ENCODE measurements around the gene SCUBE1.

DNA sequence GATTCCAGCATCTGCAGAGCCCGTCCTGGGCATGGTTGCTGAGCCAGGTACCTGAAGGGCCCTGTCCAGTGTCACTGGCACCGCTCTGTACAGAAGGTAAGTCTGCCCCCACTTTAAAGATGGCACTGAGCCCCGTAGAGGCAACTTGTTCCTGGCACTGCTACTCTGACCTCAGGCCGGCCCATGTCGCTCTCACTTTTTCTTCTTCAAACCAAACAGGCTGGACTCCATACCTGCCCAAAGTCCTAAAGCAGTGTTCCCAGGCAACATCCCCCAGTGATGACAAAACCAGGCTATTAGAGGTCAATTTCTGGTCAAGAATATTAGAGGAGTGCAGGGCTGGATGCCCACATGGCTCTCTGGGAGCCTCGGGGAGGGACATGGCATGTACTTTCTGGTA lies 109.6 kb downstream of the SCUBE1 start:
- TF ChIP-seq, protein P1, sequence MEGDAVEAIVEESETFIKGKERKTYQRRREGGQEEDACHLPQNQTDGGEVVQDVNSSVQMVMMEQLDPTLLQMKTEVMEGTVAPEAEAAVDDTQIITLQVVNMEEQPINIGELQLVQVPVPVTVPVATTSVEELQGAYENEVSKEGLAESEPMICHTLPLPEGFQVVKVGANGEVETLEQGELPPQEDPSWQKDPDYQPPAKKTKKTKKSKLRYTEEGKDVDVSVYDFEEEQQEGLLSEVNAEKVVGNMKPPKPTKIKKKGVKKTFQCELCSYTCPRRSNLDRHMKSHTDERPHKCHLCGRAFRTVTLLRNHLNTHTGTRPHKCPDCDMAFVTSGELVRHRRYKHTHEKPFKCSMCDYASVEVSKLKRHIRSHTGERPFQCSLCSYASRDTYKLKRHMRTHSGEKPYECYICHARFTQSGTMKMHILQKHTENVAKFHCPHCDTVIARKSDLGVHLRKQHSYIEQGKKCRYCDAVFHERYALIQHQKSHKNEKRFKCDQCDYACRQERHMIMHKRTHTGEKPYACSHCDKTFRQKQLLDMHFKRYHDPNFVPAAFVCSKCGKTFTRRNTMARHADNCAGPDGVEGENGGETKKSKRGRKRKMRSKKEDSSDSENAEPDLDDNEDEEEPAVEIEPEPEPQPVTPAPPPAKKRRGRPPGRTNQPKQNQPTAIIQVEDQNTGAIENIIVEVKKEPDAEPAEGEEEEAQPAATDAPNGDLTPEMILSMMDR (IDR thresholded peaks at IDR 0.05) = no peak
- TF ChIP-seq POLR2A (IDR thresholded peaks at IDR 0.05) = no peak
- no peak for TF ChIP-seq EP300 (IDR thresholded peaks at IDR 0.05)
